ENCODE results near the gene CASZ1.

CASZ1 gene

GRCh38 chr1:10679496-10680220 is 116.8 kb downstream of the CASZ1 start:
- Histone ChIP-seq H3K27ac (no peak overlapping the region), H3K36me3 (replicated peaks) (no peaks in the 10 kb centered on the region), H3K4me3 (ENCODE audit: low read depth, low read length) (no peak overlapping the region), H3K27me3 (replicated peaks) (peaks cover 7% of the 10 kb centered on the region)
- TF ChIP-seq CTCF (IDR thresholded peaks at IDR 0.05; ENCODE audit: low read depth, low read length, missing control alignments), result no peak
- in situ Hi-C loops (cut with HindIII; ENCODE audit: low pct_ligation_motif_present, low sequenced_read_pairs), result no loop called here
- peak; percentile 40 for DNase-seq

GRCh38 chr1:10678852-10679251 is 117.6 kb downstream of the CASZ1 start:
- no peak for DNase-seq
- H3K27ac ChIP-seq, result no peak overlapping the region
- no peak for TF ChIP-seq CTCF (IDR thresholded peaks at IDR 0.05; ENCODE audit: low read depth, low read length, missing control alignments)
- peaks cover 7% of the 10 kb centered on the region for H3K27me3 ChIP-seq (replicated peaks)
- no peak overlapping the region for H3K4me3 ChIP-seq (ENCODE audit: low read depth, low read length)
- in situ Hi-C loops (cut with HindIII; ENCODE audit: low pct_ligation_motif_present, low sequenced_read_pairs), result no loop called here
- H3K36me3 ChIP-seq (replicated peaks), result no peaks in the 10 kb centered on the region

DNA sequence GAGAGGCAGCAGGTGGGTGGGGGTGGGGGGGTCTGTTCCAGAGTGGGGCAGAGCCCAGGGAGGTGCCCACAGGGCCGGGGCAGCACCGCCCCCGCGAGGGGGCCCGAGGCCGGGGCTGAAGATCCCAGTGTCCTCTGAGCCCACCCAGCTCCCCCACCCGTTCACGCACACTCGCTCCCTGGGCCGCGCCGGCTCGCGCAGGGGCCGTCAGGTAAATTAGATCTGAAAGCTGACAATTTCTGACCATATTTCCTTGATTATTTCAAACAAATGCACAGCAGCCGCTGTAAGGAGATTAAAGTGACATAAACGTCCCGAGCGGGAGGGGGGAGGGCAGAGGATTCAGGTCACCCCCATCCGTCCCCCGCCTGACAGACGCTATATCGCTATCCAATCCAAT is 118.0 kb downstream of the CASZ1 start:
- H3K4me3 ChIP-seq (ENCODE audit: low read depth, low read length), result no peak overlapping the region
- in situ Hi-C loops (cut with HindIII; ENCODE audit: low pct_ligation_motif_present, low sequenced_read_pairs), result no loop called here
- DNase-seq, result no peak
- peaks cover 7% of the 10 kb centered on the region for H3K27me3 ChIP-seq (replicated peaks)
- no peak for TF ChIP-seq CTCF (IDR thresholded peaks at IDR 0.05; ENCODE audit: low read depth, low read length, missing control alignments)
- H3K27ac ChIP-seq, result no peak overlapping the region
- no peaks in the 10 kb centered on the region for H3K36me3 ChIP-seq (replicated peaks)

DNA sequence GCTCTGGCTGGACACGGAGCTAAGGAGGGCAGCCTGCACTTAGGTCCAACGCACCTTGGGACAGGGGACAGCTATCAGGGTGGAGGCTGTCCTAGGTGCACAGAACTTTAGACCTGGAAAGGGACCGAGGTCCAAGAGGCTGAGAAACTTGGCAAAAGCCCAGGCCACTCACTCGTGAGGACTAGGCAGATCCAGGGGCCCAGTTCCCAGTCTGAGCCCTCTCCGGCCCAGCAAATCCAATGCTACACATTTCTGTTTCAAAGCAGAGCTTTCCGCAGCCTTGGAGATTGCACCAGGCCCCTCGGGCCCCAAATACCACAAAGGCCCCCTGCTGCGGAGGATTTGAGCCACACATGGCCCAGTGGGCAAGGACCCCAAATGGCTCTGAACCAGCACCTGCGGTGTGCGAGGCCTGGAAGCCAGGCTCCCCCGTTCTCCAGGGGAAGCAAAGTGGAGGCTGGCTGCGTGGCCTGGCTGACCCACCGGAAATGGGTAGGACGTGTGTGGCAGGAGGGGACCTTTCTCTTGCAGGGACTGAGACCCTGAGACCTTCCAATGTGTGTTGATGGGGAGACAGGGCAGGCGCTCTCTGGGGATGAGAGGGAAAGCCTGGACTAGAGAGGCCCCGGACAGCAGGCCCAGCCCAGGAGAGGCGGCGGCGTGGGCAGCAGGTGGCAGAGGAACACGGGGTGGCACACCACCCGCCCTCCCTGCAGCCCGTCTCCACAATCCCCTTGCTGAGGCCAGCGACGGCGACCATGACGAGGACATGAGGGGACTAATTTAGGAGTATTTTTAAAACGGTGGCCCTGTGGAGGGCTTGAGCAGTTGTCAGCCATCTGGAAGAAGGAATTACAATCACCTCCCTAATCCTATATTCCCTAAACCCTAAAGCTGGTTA is 118.7 kb downstream of the CASZ1 start:
- peaks cover 7% of the 10 kb centered on the region for H3K27me3 ChIP-seq (replicated peaks)
- no peak overlapping the region for H3K4me3 ChIP-seq (ENCODE audit: low read depth, low read length)
- H3K36me3 ChIP-seq (replicated peaks), result no peaks in the 10 kb centered on the region
- in situ Hi-C loops (cut with HindIII; ENCODE audit: low pct_ligation_motif_present, low sequenced_read_pairs), result no loop called here
- TF ChIP-seq CTCF (IDR thresholded peaks at IDR 0.05; ENCODE audit: low read depth, low read length, missing control alignments), result no peak
- no peak for DNase-seq
- H3K27ac ChIP-seq, result no peak overlapping the region

- H3K27ac ChIP-seq, result no peak overlapping the region
- in situ Hi-C loops (cut with HindIII; ENCODE audit: low pct_ligation_motif_present, low sequenced_read_pairs), result no loop called here
- H3K27me3 ChIP-seq (replicated peaks), result peaks cover 1% of the 10 kb centered on the region
- no peak for TF ChIP-seq CTCF (IDR thresholded peaks at IDR 0.05; ENCODE audit: low read depth, low read length, missing control alignments)
- H3K36me3 ChIP-seq (replicated peaks), result no peaks in the 10 kb centered on the region
- H3K4me3 ChIP-seq (ENCODE audit: low read depth, low read length), result no peak overlapping the region
- no peak for DNase-seq
Measured at GRCh38 chr1:10676963-10677362, 119.5 kb downstream of the CASZ1 start.
